K562 (cell line): ENCODE results near the gene CDKN1B. TPM values are rescaled to one million over a fixed set of nuclear protein-coding genes. Genes with fewer than 3 reads are reported as not detected.

Experiments used
- ATAC-seq: fragments of 200-7000 bp; cut with Tn5 transposase; 3 replicates; pipeline ENCODE4 v1.9.1; 2020; ENCODE audit warnings: moderate library complexity
- BruUV-seq: library from RNA; stranded (reverse); fragments of 400-500 nt; replicated peaks from 2 replicates; lab custom pipeline; 2021; lab: Mats Ljungman, UMichigan
- CTCF ChIA-PET: fragments of 300-600 bp; formaldehyde crosslinking; extraction: SDS; loops from one replicate; lab custom pipeline; 2021; ENCODE audit warnings: low intra/inter-chr PET ratio; lab: Yijun Ruan, JAX
- POLR2A ChIA-PET: fragments of 300-600, 350-650 bp; sonication (Branson Sonifier 250); formaldehyde crosslinking; extraction: SDS; loops from one replicate; lab custom pipeline; 2021; ENCODE audit warnings: antibody characterized with exemption, inconsistent platforms; lab: Yijun Ruan, JAX
- DNase-seq, 4 experiments: peaks; one replicate each; pipeline versions ENCODE4 v3.0.0 to v3.0.0-alpha.2; 2011 to 2018; ENCODE audit warnings: low spot score in 3 of 4, mixed read lengths in 3 of 4; ENCODE audit errors: extremely low read depth in 1 of 4
- FAIRE-seq: peaks from 2 replicates; lab custom pipeline; 2011; peaks lifted over from hg19 to GRCh38; lab: Jason Lieb, UNC
- H2AFZ ChIP-seq: 2 replicates; pipeline ENCODE4 v1.6.0; 2011; ENCODE audit warnings: low read depth, low read length, control low read depth, inconsistent platforms
- H3K27ac ChIP-seq: fragments of 200-600 bp; 3 replicates; pipeline ENCODE4 v1.8.0; 2011; ENCODE audit warnings: low read depth, mild to moderate bottlenecking, control low read depth, inconsistent platforms, low read length, moderate library complexity, mixed read lengths; ENCODE audit errors: extremely low read depth
- H3K27me3 ChIP-seq, 2 experiments: fragments of 300-600 bp in 1 of 2; 2 replicates in 1 of 2; 3 replicates in 1 of 2; pipeline versions ENCODE4 v1.6.0 to v1.8.0; 2011; ENCODE audit warnings: inconsistent platforms in 2 of 2, low read length in 2 of 2, mild to moderate bottlenecking in 1 of 2, mixed read lengths in 1 of 2, moderate library complexity in 1 of 2; ENCODE audit not compliant: control insufficient read depth in 2 of 2, insufficient read depth in 2 of 2
- H3K36me3 ChIP-seq: fragments of 300-600 bp; 3 replicates; pipeline ENCODE4 v1.8.0; 2011; ENCODE audit warnings: mild to moderate bottlenecking, low read length, inconsistent platforms; ENCODE audit not compliant: control insufficient read depth, insufficient read depth
- H3K4me1 ChIP-seq, 2 experiments: fragments of 200-600 bp in 1 of 2; replicated peaks in 1 of 2; 2 replicates in 1 of 2; 3 replicates in 1 of 2; pipeline versions ENCODE4 v1.5.1 to v1.8.0; 2011; ENCODE audit warnings: inconsistent platforms in 2 of 2, low read length in 2 of 2, mild to moderate bottlenecking in 1 of 2, mixed read lengths in 1 of 2, moderate library complexity in 1 of 2; ENCODE audit not compliant: control insufficient read depth in 2 of 2, insufficient read depth in 2 of 2
- H3K4me2 ChIP-seq: 2 replicates; pipeline ENCODE4 v1.6.1; 2011; ENCODE audit warnings: low read length, control low read depth, inconsistent platforms, mixed read lengths; ENCODE audit not compliant: insufficient read depth
- H3K4me3 ChIP-seq: fragments of 200-600 bp; sonication (generic), shearing (Covaris generic); 2 replicates; pipeline ENCODE4 v1.5.1; 2016; ENCODE audit warnings: control low read depth, inconsistent platforms
- H3K79me2 ChIP-seq: fragments of 200-600 bp; 3 replicates; pipeline ENCODE4 v1.8.0; 2011; ENCODE audit warnings: low read length, inconsistent platforms; ENCODE audit not compliant: control insufficient read depth, insufficient read depth
- H3K9ac ChIP-seq, 2 experiments: 2 replicates each; pipeline versions ENCODE4 v1.6.0 to v1.6.1; 2011; ENCODE audit warnings: low read depth in 2 of 2, low read length in 2 of 2, control low read depth in 1 of 2, inconsistent platforms in 1 of 2, mild to moderate bottlenecking in 1 of 2, mixed read lengths in 1 of 2; ENCODE audit not compliant: insufficient read depth in 1 of 2
- H3K9me1 ChIP-seq: one replicate; pipeline ENCODE4 v1.6.0; 2011; ENCODE audit warnings: inconsistent platforms, mild to moderate bottlenecking, low read length, moderate library complexity; ENCODE audit not compliant: control insufficient read depth, insufficient read depth
- H3K9me3 ChIP-seq: replicated peaks from 2 replicates; pipeline ENCODE4 v1.5.1; 2011; ENCODE audit warnings: low read depth, low read length, inconsistent platforms; ENCODE audit not compliant: control insufficient read depth, insufficient read depth
- H4K20me1 ChIP-seq: replicated peaks from 2 replicates; pipeline ENCODE4 v1.6.1; 2011; ENCODE audit warnings: low read length, inconsistent platforms, mixed read lengths; ENCODE audit not compliant: control insufficient read depth, insufficient read depth
- ARID1B ChIP-seq: fragments of 450-650 bp; IDR thresholded peaks from 2 replicates; pipeline ENCODE4 v1.6.1; 2016; ENCODE audit warnings: antibody characterized with exemption, mild to moderate bottlenecking, inconsistent platforms
- ETV5 ChIP-seq: sonication (generic); formaldehyde crosslinking; IDR thresholded peaks from 2 replicates; pipeline ENCODE4 v1.4.0; 2020; ENCODE audit warnings: low read depth, mild to moderate bottlenecking, missing genetic modification reagents
- NFYB ChIP-seq: IDR thresholded peaks from 2 replicates; pipeline ENCODE4 v1.6.1; 2011; ENCODE audit warnings: mild to moderate bottlenecking, moderate library complexity; ENCODE audit not compliant: insufficient read length; ENCODE audit errors: extremely low read depth
- RNF2 ChIP-seq: sonication (generic); IDR thresholded peaks from 2 replicates; pipeline ENCODE4 v1.6.1; 2016
- SMC3 ChIP-seq: conservative IDR thresholded peaks from 2 replicates; pipeline ENCODE4 v1.6.1; 2011; ENCODE audit warnings: low read depth, low read length, improper control_type of control experiment; ENCODE audit not compliant: insufficient read depth
- STAT5A ChIP-seq: IDR thresholded peaks from 2 replicates; pipeline ENCODE4 v1.6.1; 2012; ENCODE audit warnings: low read length, inconsistent platforms, borderline replicate concordance
- U2AF2 ChIP-seq: fragments of 200-400 bp; formaldehyde crosslinking; optimal IDR thresholded peaks from 2 replicates; pipeline ENCODE3; 2017; ENCODE audit warnings: low read depth, mild to moderate bottlenecking, low read length
- YBX1 ChIP-seq: fragments of 450-650 bp; IDR thresholded peaks from 2 replicates; pipeline ENCODE4 v1.7.1; 2016; ENCODE audit warnings: mild to moderate bottlenecking
- ZFPM2 ChIP-seq: fragments of 250-450 bp; sonication (Bioruptor Pico); IDR thresholded peaks from 2 replicates; pipeline ENCODE4 v1.5.1; 2022; ENCODE audit warnings: mild to moderate bottlenecking
- ZNF354B ChIP-seq: fragments of 250-450 bp; sonication (Bioruptor Pico); IDR thresholded peaks from 2 replicates; pipeline ENCODE4 v1.4.0; 2020
- WGBS: fragments of 100-300 bp; shearing (Covaris generic); methylation state at CpG from one replicate; pipeline ENCODE4 v1.1.6; 2016; ENCODE audit warnings: low coverage, mixed read lengths; ENCODE audit not compliant: insufficient coverage; ENCODE audit errors: missing lambda C conversion rate; 5-methylcytosine and 5-hydroxymethylcytosine counted together
- in situ Hi-C: fragments of 300-500 bp; cut with MboI; formaldehyde crosslinking; loops from 4 replicates; pipeline ENCODE4 v1.15.0; 2018; ENCODE audit warnings: inconsistent platforms, mixed read lengths
- intact Hi-C: fragments of 100-400 bp; cut with micrococcal nuclease; formaldehyde crosslinking; loops from 2 replicates; pipeline ENCODE4 v1.14.2; 2022
- polyA plus RNA-seq, 8 experiments: library from polyadenylated mRNA; depleted of rRNA in 4 of 8; stranded (reverse) in 5 of 8; unstranded in 3 of 8; fragments of >200 nt; fragmentation: Nextera tagmentation in 2 of 8; fragmentation: Illumina TruSeq in 1 of 8; extraction: Ambion mirVana in 2 of 8; extraction: Trizol in 1 of 8; gene quantifications; 2 replicates each; pipeline versions ENCODE4 v1.2.1 to v1.2.3, GENCODE V29; 2011 to 2014; ENCODE audit warnings: inconsistent platforms in 1 of 8, missing spikeins in 1 of 8
- total RNA-seq, 7 experiments: library from RNA; depleted of rRNA in 6 of 7; stranded (reverse); fragments of >200 nt in 6 of 7; fragmentation: Illumina TruSeq in 2 of 7; extraction: Trizol in 2 of 7; gene quantifications; 2 replicates each; pipeline versions ENCODE4 v1.2.1 to v1.2.3, GENCODE V29; 2011 to 2021; ENCODE audit warnings: low replicate concordance in 1 of 7
- TF ChIP-seq, protein P1 (sequence below), 2 experiments: fragments of 450-650 bp; IDR thresholded peaks; 2 replicates each; pipeline ENCODE4 v1.6.1; 2018; ENCODE audit warnings: mild to moderate bottlenecking in 2 of 2, low read depth in 1 of 2; ENCODE audit not compliant: partially characterized antibody in 2 of 2
- TF ChIP-seq, protein P2 (sequence below), 3 experiments: fragments of 200-800 bp in 1 of 3; sonication (Bioruptor generic) in 1 of 3; sonication (generic) in 1 of 3; formaldehyde crosslinking in 1 of 3; IDR thresholded peaks; 2 replicates each; pipeline versions ENCODE4 v1.6.1 to v1.8.0; 2016 to 2022; ENCODE audit warnings: mild to moderate bottlenecking in 2 of 3, missing compliant biosample characterization in 2 of 3, missing genetic modification characterization in 2 of 3, missing genetic modification reagents in 1 of 3

The CDKN1B gene
- total and polyA plus RNA-seq, 9 of the 15 experiments (the other 6 are each of a cell fraction or from before 2014, with no cell fraction given): 2.6 to 35.2 (median 15.5) TPM

GRCh38 chr12:12748044-12748443, 30.9 kb downstream of the CDKN1B start (continued):
- TF ChIP-seq STAT5A (no peak), SMC3 (no peak), RNF2 (no peak), ARID1B (no peak)

DNA sequence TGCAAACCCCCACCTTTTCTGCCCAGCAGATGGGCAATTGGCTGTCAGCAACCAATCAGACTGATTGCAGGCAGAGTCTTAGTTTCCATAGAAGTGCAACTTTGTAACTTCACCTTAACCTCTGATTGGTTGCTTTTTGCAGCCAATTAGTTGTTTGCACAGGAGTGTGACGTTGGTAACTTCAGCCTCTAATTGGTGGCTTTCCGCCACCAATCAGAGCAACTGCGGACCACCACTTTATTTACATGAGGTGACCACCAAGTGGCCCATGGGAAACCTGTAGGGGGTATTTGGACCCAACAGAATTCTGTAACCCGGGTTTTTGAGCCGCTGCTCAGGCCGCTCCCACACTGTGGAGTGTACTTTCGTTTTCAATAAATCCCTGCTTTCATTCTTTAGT, 32.3 kb downstream of the CDKN1B start:
- no peaks in the 10 kb centered on the region for H3K27me3 ChIP-seq
- TF ChIP-seq, protein P1, sequence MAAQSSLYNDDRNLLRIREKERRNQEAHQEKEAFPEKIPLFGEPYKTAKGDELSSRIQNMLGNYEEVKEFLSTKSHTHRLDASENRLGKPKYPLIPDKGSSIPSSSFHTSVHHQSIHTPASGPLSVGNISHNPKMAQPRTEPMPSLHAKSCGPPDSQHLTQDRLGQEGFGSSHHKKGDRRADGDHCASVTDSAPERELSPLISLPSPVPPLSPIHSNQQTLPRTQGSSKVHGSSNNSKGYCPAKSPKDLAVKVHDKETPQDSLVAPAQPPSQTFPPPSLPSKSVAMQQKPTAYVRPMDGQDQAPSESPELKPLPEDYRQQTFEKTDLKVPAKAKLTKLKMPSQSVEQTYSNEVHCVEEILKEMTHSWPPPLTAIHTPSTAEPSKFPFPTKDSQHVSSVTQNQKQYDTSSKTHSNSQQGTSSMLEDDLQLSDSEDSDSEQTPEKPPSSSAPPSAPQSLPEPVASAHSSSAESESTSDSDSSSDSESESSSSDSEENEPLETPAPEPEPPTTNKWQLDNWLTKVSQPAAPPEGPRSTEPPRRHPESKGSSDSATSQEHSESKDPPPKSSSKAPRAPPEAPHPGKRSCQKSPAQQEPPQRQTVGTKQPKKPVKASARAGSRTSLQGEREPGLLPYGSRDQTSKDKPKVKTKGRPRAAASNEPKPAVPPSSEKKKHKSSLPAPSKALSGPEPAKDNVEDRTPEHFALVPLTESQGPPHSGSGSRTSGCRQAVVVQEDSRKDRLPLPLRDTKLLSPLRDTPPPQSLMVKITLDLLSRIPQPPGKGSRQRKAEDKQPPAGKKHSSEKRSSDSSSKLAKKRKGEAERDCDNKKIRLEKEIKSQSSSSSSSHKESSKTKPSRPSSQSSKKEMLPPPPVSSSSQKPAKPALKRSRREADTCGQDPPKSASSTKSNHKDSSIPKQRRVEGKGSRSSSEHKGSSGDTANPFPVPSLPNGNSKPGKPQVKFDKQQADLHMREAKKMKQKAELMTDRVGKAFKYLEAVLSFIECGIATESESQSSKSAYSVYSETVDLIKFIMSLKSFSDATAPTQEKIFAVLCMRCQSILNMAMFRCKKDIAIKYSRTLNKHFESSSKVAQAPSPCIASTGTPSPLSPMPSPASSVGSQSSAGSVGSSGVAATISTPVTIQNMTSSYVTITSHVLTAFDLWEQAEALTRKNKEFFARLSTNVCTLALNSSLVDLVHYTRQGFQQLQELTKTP (IDR thresholded peaks at IDR 0.05; ENCODE audit: low read depth in 1 of 2, partially characterized antibody in 2 of 2): no peak
- TF ChIP-seq YBX1 (no peak), ETV5 (CRISPR knock-in tag) (no peak), NFYB (peak; percentile 22), ZNF354B (CRISPR knock-in tag) (no peak), U2AF2 (no peak), ZFPM2 (no peak)
- TF ChIP-seq, protein P2, sequence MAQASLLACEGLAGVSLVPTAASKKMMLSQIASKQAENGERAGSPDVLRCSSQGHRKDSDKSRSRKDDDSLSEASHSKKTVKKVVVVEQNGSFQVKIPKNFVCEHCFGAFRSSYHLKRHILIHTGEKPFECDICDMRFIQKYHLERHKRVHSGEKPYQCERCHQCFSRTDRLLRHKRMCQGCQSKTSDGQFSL (CRISPR knock-in tag; IDR thresholded peaks at IDR 0.05): no peak
- TF ChIP-seq, protein P2 (tag; IDR thresholded peaks at IDR 0.05): no peak
- POLR2A ChIA-PET: no interaction called here
- FAIRE-seq (no peak), DNase-seq (no peak), ATAC-seq (no peak)
- no peaks in the 10 kb centered on the region; a peak in 1 of 5 replicates for H3K4me1 ChIP-seq
- no peak overlapping the region for H2AFZ ChIP-seq
- H3K4me3 ChIP-seq: no peak overlapping the region
- BruUV-seq: no TSS peak
- no peak overlapping the region for H3K9ac ChIP-seq
- no peaks in the 10 kb centered on the region for H3K79me2 ChIP-seq
- H4K20me1 ChIP-seq: no peaks in the 10 kb centered on the region
- WGBS: 72% methylated on average over 5 of the region's 7 CpGs
- H3K36me3 ChIP-seq: no peaks in the 10 kb centered on the region
- intact Hi-C loops: no loop called here
- no peak overlapping the region for H3K27ac ChIP-seq
- in situ Hi-C loops: no loop called here
- H3K9me1 ChIP-seq: no peaks in the 10 kb centered on the region
- CTCF ChIA-PET: no interaction called here
- no peaks in the 10 kb centered on the region for H3K9me3 ChIP-seq
- no peak overlapping the region for H3K4me2 ChIP-seq
